ENCODE data around the gene SNX14. TPM values are rescaled to one million over a fixed set of nuclear protein-coding genes. Genes with fewer than 3 reads are reported as not detected.

SNX14 gene
- polyA plus RNA-seq, 1 of the 3 experiments (the other 2 are of a cell fraction): 40.4 TPM

DNA sequence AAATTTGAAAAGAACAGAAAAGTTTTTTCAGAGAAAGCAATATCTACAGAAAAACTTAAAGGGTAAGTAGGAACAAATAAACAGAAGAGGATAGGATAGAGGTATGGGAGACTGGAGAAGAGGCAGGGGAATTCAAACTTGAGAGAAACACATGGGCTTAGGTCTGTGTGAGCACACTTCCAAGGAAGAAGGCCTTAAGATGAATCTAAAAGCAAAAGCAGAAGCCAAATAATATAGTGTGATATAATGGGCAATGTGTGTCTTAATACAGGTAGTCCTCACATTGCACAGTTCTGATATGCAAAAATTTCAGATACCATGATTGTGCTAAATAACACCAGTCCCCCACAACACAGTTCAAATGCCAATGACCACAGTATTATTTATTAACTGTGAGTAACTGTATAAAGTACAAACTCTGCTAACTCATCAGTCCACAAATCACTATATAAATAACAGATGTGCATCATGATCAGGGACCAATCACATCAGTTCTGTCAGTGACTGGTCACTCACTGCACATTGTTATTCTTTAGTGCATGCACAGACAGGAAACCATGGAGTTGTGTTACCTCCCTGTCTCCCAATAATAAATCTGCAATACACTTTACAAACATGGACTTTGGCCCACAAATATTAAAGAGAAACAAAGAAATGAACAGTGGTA lies 18.6 kb downstream of the SNX14 start:
- no peak for DNase-seq
- Histone ChIP-seq H3K4me3 (ENCODE audit: low read depth in 2 of 2, low read length in 1 of 2) (no peak overlapping the region), H2AFZ (ENCODE audit: low read depth) (no peak overlapping the region), H3F3A (replicated peaks; ENCODE audit: insufficient read depth) (peaks cover 15% of the 10 kb centered on the region), H3K9me3 (no peaks in the 10 kb centered on the region), H3K4me2 (peak overlapping the region; percentile 6; the same call in 1 of the 2 replicates), H3K27ac (ENCODE audit: low read depth in 2 of 2, low read length in 1 of 2) (peak overlapping the region; percentile 16 to 38; a peak in 3 of 4 replicates), H3K4me1 (ENCODE audit: control insufficient read depth in 1 of 2, insufficient read depth in 2 of 2, low read depth in 1 of 2, low read length in 1 of 2) (peaks cover 3 to 8% of the 10 kb centered on the region in 2 experiments; a peak in 2 of 4 replicates), H4K20me1 (ENCODE audit: insufficient read depth) (peaks cover 44% of the 10 kb centered on the region), H3K36me3 (replicated peaks in 1 of 2; ENCODE audit: control insufficient read depth in 1 of 2, insufficient read depth in 2 of 2, low read length in 1 of 2) (peaks cover 16 to 24% of the 10 kb centered on the region in 2 experiments), H3K9me2 (no peaks in the 10 kb centered on the region), H3K79me2 (ENCODE audit: insufficient read depth) (peaks cover 94% of the 10 kb centered on the region), H3K27me3 (ENCODE audit: insufficient read depth) (no peaks in the 10 kb centered on the region), H3K9ac (no peak overlapping the region)
- ChIA-PET POLR2A (no interaction called here), CTCF (no interaction called here)
- TF ChIP-seq FOSL2 (IDR thresholded peaks at IDR 0.05; ENCODE audit: borderline replicate concordance, low read depth) (no peak), TCF12 (IDR thresholded peaks at IDR 0.05) (peak; percentile 30; the same call in 1 of the 2 replicates)

DNA sequence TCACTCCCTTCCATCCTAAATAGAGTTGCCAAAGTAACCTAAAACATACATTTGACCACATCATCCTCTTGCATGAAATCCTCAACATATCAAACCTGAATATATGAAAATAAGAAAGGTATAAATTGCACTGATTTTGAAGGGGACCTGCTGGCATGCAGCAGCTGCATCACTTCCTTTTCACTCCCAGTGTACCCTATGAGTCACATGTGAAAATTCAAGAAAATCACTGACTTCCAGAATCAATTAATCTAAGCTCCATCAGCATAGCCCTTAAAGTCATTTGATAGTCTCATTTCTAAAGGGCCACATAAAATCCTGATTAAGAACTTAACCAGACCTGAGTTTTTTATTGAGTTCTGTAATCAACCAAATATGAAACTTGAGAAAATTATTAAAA lies 24.3 kb downstream of the SNX14 start:
- no peak for DNase-seq
- TF ChIP-seq, protein P1, sequence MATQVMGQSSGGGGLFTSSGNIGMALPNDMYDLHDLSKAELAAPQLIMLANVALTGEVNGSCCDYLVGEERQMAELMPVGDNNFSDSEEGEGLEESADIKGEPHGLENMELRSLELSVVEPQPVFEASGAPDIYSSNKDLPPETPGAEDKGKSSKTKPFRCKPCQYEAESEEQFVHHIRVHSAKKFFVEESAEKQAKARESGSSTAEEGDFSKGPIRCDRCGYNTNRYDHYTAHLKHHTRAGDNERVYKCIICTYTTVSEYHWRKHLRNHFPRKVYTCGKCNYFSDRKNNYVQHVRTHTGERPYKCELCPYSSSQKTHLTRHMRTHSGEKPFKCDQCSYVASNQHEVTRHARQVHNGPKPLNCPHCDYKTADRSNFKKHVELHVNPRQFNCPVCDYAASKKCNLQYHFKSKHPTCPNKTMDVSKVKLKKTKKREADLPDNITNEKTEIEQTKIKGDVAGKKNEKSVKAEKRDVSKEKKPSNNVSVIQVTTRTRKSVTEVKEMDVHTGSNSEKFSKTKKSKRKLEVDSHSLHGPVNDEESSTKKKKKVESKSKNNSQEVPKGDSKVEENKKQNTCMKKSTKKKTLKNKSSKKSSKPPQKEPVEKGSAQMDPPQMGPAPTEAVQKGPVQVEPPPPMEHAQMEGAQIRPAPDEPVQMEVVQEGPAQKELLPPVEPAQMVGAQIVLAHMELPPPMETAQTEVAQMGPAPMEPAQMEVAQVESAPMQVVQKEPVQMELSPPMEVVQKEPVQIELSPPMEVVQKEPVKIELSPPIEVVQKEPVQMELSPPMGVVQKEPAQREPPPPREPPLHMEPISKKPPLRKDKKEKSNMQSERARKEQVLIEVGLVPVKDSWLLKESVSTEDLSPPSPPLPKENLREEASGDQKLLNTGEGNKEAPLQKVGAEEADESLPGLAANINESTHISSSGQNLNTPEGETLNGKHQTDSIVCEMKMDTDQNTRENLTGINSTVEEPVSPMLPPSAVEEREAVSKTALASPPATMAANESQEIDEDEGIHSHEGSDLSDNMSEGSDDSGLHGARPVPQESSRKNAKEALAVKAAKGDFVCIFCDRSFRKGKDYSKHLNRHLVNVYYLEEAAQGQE (IDR thresholded peaks at IDR 0.05; ENCODE audit: low read depth, low read length): no peak
- TF ChIP-seq GABPA (IDR thresholded peaks at IDR 0.05; ENCODE audit: low read depth) (no peak), GATA2 (CRISPR knock-in tag; IDR thresholded peaks at IDR 0.05) (no peak), MXI1 (IDR thresholded peaks at IDR 0.05; ENCODE audit: low read depth, low read length) (no peak), CHD2 (IDR thresholded peaks at IDR 0.05; ENCODE audit: low read length, partially characterized antibody) (no peak), EZH2phosphoT487 (IDR thresholded peaks at IDR 0.05; ENCODE audit: borderline replicate concordance, low read depth) (no peak), TCF12 (IDR thresholded peaks at IDR 0.05) (peak; percentile 20; the same call in 1 of the 2 replicates), FOSL2 (IDR thresholded peaks at IDR 0.05; ENCODE audit: borderline replicate concordance, low read depth) (peak; percentile 32; the same call in 1 of the 2 replicates), TAF1 (IDR thresholded peaks at IDR 0.05; ENCODE audit: borderline replicate concordance, low read depth, low read length) (no peak), MEF2A (IDR thresholded peaks at IDR 0.05; ENCODE audit: borderline replicate concordance, low read depth) (no peak), POLR2AphosphoS5 (IDR thresholded peaks at IDR 0.05; ENCODE audit: low read depth, low read length) (no peak), RFX5 (IDR thresholded peaks at IDR 0.05; ENCODE audit: low read length) (no peak), TEAD4 (IDR thresholded peaks at IDR 0.05; ENCODE audit: borderline replicate concordance, insufficient read depth) (no peak), NFIC (IDR thresholded peaks at IDR 0.05; ENCODE audit: borderline replicate concordance) (no peak), NRF1 (IDR thresholded peaks at IDR 0.05; ENCODE audit: low read depth, low read length) (no peak)
- TF ChIP-seq, protein P2, sequence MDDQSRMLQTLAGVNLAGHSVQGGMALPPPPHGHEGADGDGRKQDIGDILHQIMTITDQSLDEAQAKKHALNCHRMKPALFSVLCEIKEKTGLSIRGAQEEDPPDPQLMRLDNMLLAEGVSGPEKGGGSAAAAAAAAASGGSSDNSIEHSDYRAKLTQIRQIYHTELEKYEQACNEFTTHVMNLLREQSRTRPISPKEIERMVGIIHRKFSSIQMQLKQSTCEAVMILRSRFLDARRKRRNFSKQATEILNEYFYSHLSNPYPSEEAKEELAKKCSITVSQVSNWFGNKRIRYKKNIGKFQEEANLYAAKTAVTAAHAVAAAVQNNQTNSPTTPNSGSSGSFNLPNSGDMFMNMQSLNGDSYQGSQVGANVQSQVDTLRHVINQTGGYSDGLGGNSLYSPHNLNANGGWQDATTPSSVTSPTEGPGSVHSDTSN (IDR thresholded peaks at IDR 0.05): peak; percentile 48; the same call in 1 of the 2 replicates
- TF ChIP-seq, protein P3, sequence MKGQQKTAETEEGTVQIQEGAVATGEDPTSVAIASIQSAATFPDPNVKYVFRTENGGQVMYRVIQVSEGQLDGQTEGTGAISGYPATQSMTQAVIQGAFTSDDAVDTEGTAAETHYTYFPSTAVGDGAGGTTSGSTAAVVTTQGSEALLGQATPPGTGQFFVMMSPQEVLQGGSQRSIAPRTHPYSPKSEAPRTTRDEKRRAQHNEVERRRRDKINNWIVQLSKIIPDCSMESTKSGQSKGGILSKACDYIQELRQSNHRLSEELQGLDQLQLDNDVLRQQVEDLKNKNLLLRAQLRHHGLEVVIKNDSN (IDR thresholded peaks at IDR 0.05; ENCODE audit: borderline replicate concordance, low read depth): no peak
- TF ChIP-seq, protein P4, sequence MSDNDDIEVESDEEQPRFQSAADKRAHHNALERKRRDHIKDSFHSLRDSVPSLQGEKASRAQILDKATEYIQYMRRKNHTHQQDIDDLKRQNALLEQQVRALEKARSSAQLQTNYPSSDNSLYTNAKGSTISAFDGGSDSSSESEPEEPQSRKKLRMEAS (IDR thresholded peaks at IDR 0.05; ENCODE audit: low read depth): no peak
- TF ChIP-seq, protein P5, sequence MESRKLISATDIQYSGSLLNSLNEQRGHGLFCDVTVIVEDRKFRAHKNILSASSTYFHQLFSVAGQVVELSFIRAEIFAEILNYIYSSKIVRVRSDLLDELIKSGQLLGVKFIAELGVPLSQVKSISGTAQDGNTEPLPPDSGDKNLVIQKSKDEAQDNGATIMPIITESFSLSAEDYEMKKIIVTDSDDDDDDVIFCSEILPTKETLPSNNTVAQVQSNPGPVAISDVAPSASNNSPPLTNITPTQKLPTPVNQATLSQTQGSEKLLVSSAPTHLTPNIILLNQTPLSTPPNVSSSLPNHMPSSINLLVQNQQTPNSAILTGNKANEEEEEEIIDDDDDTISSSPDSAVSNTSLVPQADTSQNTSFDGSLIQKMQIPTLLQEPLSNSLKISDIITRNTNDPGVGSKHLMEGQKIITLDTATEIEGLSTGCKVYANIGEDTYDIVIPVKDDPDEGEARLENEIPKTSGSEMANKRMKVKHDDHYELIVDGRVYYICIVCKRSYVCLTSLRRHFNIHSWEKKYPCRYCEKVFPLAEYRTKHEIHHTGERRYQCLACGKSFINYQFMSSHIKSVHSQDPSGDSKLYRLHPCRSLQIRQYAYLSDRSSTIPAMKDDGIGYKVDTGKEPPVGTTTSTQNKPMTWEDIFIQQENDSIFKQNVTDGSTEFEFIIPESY (IDR thresholded peaks at IDR 0.05; ENCODE audit: borderline replicate concordance, low read depth): no peak

More for the DNA sequence above, 24.3 kb downstream of the SNX14 start:
- Histone ChIP-seq H3K27me3 (ENCODE audit: insufficient read depth) (no peaks in the 10 kb centered on the region), H3K9me3 (no peaks in the 10 kb centered on the region), H3K4me3 (ENCODE audit: low read depth in 2 of 2, low read length in 1 of 2) (no peak overlapping the region), H3K9me2 (no peaks in the 10 kb centered on the region), H3K79me2 (ENCODE audit: insufficient read depth) (peaks cover 68% of the 10 kb centered on the region), H3K9ac (no peak overlapping the region), H3K36me3 (replicated peaks in 1 of 2; ENCODE audit: control insufficient read depth in 1 of 2, insufficient read depth in 2 of 2, low read length in 1 of 2) (peaks cover 29 to 52% of the 10 kb centered on the region in 2 experiments), H3K27ac (ENCODE audit: low read depth in 2 of 2, low read length in 1 of 2) (peak overlapping the region in 1 of 2 experiments; percentile 33; a peak in 1 of 4 replicates), H2AFZ (ENCODE audit: low read depth) (no peak overlapping the region), H3K4me2 (no peak overlapping the region), H4K20me1 (ENCODE audit: insufficient read depth) (peaks cover under 1% of the 10 kb centered on the region; the same call in 1 of the 2 replicates), H3K4me1 (ENCODE audit: control insufficient read depth in 1 of 2, insufficient read depth in 2 of 2, low read depth in 1 of 2, low read length in 1 of 2) (peaks cover 0 to 6% of the 10 kb centered on the region in 2 experiments; a peak in 1 of 4 replicates), H3F3A (replicated peaks; ENCODE audit: insufficient read depth) (no peaks in the 10 kb centered on the region)
- ChIA-PET CTCF (no interaction called here), POLR2A (no interaction called here)

Measured in SK-N-SH (cell line).